H4 (cell line): ENCODE data around the gene TSEN2. TPM values are rescaled to one million over a fixed set of nuclear protein-coding genes. Genes with fewer than 3 reads are reported as not detected.
"Not testable (repeated sequence)": the region's sequence is repeated elsewhere in the genome, so short reads cannot be mapped to it uniquely, and the experiment has no call there.

Experiments
- DNase-seq: peaks from one replicate; pipeline ENCODE4 v3.0.0-alpha.2; 2015; ENCODE audit warnings: low spot score
- total RNA-seq: library from RNA; depleted of rRNA; stranded (reverse); fragments of >200 nt; shearing (Covaris generic); gene quantifications from 2 replicates; pipeline ENCODE4 v1.2.3, GENCODE V29; 2014

TSEN2 gene
- total RNA-seq, 1 experiment from 2014 or later, result 13.7 TPM

GRCh38 chr3:12452361-12453330 is 31.6 kb upstream of the TSEN2 start:
- no peak for DNase-seq

- no peak for DNase-seq
Measured at GRCh38 chr3:12454076-12454815, 30.0 kb upstream of the TSEN2 start.

- DNase-seq, result no peak
Measured at GRCh38 chr3:12454816-12455121, 29.5 kb upstream of the TSEN2 start.

- no peak for DNase-seq
Measured at GRCh38 chr3:12455740-12456139, 28.5 kb upstream of the TSEN2 start.

- DNase-seq, result no peak
Measured at GRCh38 chr3:12456441-12456840, 27.8 kb upstream of the TSEN2 start.

- not testable (repeated sequence) for DNase-seq
Measured at GRCh38 chr3:12457380-12457779, 26.9 kb upstream of the TSEN2 start.

GRCh38 chr3:12458901-12459300 is 25.4 kb upstream of the TSEN2 start:
- DNase-seq, result no peak

GRCh38 chr3:12460127-12460526 is 24.2 kb upstream of the TSEN2 start:
- DNase-seq, result no peak

GRCh38 chr3:12461097-12461649 is 23.1 kb upstream of the TSEN2 start:
- DNase-seq, result no peak

- no peak for DNase-seq
Measured at GRCh38 chr3:12462159-12462947, 21.9 kb upstream of the TSEN2 start.

- DNase-seq, result no peak
Measured at GRCh38 chr3:12463686-12464085, 20.6 kb upstream of the TSEN2 start.

- DNase-seq, result no peak
Measured at GRCh38 chr3:12464181-12464580, 20.1 kb upstream of the TSEN2 start.

GRCh38 chr3:12465151-12465835 is 19.0 kb upstream of the TSEN2 start:
- DNase-seq, result no peak

- DNase-seq, result no peak
Measured at GRCh38 chr3:12465836-12466225, 18.4 kb upstream of the TSEN2 start.

GRCh38 chr3:12467746-12468145 is 16.5 kb upstream of the TSEN2 start:
- DNase-seq, result no peak

- DNase-seq, result no peak
Measured at GRCh38 chr3:12468276-12468675, 16.0 kb upstream of the TSEN2 start.

GRCh38 chr3:12468757-12469156 is 15.5 kb upstream of the TSEN2 start:
- no peak for DNase-seq

- not testable (repeated sequence) for DNase-seq
Measured at GRCh38 chr3:12469222-12469621, 15.1 kb upstream of the TSEN2 start.

- no peak for DNase-seq
Measured at GRCh38 chr3:12470111-12470510, 14.2 kb upstream of the TSEN2 start.

- no peak for DNase-seq
Measured at GRCh38 chr3:12470680-12471079, 13.6 kb upstream of the TSEN2 start.

- peak; percentile 84 for DNase-seq
Measured at GRCh38 chr3:12471241-12471640, 13.0 kb upstream of the TSEN2 start.
